Ascending aorta (tissue), 2 donors: ENCODE results near the gene GGNBP2. TPM values are rescaled to one million over a fixed set of nuclear protein-coding genes. Genes with fewer than 3 reads are reported as not detected.

ENCODE experiments used
- DNase-seq, 2 donors: peaks; one replicate each; pipeline ENCODE4 v3.0.0-alpha.2; 2019; ENCODE audit warnings: low spot score in 2 of 2
- H3K27ac ChIP-seq, 2 donors: fragments of 200-600 bp; sonication (generic); one replicate each; pipeline ENCODE4 v1.5.1; 2016 to 2017; ENCODE audit warnings: mild to moderate bottlenecking in 1 of 2
- H3K27me3 ChIP-seq: fragments of 200-600 bp; sonication (generic); one replicate; pipeline ENCODE4 v1.5.1; 2017
- H3K36me3 ChIP-seq, 2 donors: fragments of 200-600 bp; sonication (generic); one replicate each; pipeline ENCODE4 v1.5.1; 2016
- H3K4me1 ChIP-seq, 2 donors: fragments of 200-600 bp; sonication (generic); one replicate each; pipeline ENCODE4 v1.5.1; 2016 to 2017; ENCODE audit warnings: mild to moderate bottlenecking in 1 of 2
- H3K4me3 ChIP-seq, 2 donors: fragments of 200-600 bp; sonication (generic); one replicate each; pipeline ENCODE4 v1.5.1; 2016 to 2017; ENCODE audit warnings: mild to moderate bottlenecking in 1 of 2
- H3K9me3 ChIP-seq, 2 donors: fragments of 200-600 bp; sonication (generic); one replicate each; pipeline ENCODE4 v1.5.1; 2016
- intact Hi-C: fragments of 100-400 bp; cut with DNase I; formaldehyde crosslinking; loops from one replicate; pipeline ENCODE4 v1.15.1; 2023
- total RNA-seq: library from RNA; depleted of rRNA; stranded (reverse); fragments of >200 nt; gene quantifications from one replicate; pipeline ENCODE4 v1.1.0, GENCODE V29; 2016
- TF ChIP-seq, protein P1 (sequence below), 3 experiments: fragments of 200-600 bp in 2 of 3; fragments of 450-650 bp in 1 of 3; sonication (generic) in 2 of 3; IDR thresholded peaks; one replicate each; pipeline ENCODE4 v1.5.1; 2016 to 2019; ENCODE audit warnings: antibody characterized with exemption in 3 of 3, mild to moderate bottlenecking in 1 of 3, moderate library complexity in 1 of 3

The GGNBP2 gene
- total RNA-seq, 1 donor from 2014 or later: 26.5 TPM

DNA sequence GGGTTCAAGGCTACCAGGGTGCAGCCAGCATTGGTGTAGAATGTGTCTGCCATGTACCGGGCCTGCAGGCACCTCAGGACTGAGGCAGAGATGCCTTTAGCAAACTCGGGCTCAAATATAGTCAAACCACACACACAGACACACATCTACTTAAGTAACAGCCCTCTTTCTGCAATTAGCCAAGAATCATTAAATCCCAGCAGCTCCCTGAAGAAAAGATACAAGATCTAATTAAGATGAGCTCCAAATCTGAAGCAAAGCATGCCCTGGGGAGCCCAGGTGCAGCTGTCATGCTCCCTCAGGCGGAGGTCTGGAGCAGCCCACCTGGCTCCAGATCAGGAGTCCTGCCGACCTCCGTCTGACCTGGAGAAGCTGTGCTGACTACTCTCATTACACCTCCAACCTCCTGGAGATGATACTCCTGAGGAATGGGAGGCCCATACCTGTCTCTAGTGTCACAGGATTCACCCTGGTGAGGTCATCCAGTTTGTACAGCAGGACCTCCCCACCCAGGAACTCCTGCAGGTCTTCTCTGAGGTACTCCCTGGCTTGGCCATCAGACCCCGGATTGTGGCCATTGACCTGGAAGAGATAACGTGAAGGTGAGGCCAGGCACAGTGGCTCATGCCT lies 17.0 kb upstream of the GGNBP2 start:
- no peaks in the 10 kb centered on the region for H3K27me3 ChIP-seq
- no peak overlapping the region for H3K27ac ChIP-seq
- intact Hi-C loops: no loop called here
- H3K4me3 ChIP-seq: no peak overlapping the region
- H3K9me3 ChIP-seq: no peaks in the 10 kb centered on the region
- TF ChIP-seq, protein P1, sequence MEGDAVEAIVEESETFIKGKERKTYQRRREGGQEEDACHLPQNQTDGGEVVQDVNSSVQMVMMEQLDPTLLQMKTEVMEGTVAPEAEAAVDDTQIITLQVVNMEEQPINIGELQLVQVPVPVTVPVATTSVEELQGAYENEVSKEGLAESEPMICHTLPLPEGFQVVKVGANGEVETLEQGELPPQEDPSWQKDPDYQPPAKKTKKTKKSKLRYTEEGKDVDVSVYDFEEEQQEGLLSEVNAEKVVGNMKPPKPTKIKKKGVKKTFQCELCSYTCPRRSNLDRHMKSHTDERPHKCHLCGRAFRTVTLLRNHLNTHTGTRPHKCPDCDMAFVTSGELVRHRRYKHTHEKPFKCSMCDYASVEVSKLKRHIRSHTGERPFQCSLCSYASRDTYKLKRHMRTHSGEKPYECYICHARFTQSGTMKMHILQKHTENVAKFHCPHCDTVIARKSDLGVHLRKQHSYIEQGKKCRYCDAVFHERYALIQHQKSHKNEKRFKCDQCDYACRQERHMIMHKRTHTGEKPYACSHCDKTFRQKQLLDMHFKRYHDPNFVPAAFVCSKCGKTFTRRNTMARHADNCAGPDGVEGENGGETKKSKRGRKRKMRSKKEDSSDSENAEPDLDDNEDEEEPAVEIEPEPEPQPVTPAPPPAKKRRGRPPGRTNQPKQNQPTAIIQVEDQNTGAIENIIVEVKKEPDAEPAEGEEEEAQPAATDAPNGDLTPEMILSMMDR (IDR thresholded peaks at IDR 0.05): no peak
- DNase-seq: no peak
- peaks cover 22 to 63% of the 10 kb centered on the region in 2 donors for H3K36me3 ChIP-seq
- H3K4me1 ChIP-seq: no peaks in the 10 kb centered on the region

DNA sequence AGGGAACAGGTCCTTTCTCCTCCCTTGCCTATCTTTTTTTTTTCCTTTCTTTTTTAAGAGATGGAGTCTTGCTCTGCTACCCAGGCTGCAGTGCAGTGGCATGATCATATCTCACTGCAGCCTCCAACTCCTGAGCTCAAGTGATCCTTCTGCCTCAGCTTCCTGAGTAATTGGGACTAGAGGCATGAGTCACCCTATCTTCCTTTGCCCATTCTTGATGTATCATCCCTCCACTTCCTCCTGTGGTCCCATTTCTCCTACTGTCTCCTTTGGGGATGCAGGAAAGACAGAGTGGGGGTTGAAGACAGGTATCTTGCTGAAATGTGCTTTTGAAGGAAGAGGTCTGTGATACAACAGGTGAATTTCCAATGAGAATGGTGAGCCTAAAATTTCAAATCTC lies 15.6 kb upstream of the GGNBP2 start:
- no peaks in the 10 kb centered on the region for H3K9me3 ChIP-seq
- no peak overlapping the region for H3K4me3 ChIP-seq
- TF ChIP-seq, protein P1 (IDR thresholded peaks at IDR 0.05): no peak
- H3K27me3 ChIP-seq: no peaks in the 10 kb centered on the region
- H3K36me3 ChIP-seq: peaks cover 22 to 53% of the 10 kb centered on the region in 2 donors
- DNase-seq: no peak
- no peaks in the 10 kb centered on the region for H3K4me1 ChIP-seq
- no peak overlapping the region for H3K27ac ChIP-seq
- intact Hi-C loops: no loop called here

DNA sequence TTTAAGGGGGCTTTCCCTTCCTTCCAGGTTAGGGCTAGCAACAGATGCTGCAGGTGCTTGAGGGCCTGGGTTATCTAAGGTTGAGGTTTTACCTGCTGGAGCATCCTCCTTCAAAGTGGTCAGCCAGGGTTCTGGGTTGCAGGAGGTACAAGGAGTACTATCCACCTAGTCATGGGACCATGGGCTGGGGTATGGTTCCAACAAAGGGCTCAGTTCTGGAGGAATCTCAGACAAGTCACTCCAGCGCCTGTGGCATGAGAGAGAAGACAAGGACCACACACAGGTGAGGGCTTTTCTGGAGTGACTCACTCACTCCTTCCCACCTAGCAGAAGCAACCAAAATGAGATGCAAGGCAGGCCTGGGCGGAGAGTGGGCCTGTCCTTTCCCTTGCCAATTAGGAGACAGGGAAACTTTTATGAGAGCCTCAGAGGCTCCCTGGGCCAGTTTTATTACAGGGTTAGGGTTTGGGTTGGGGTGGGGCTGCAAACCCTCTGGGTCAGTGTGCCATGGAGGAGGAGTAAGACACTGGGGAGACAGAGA lies 12.2 kb upstream of the GGNBP2 start:
- no peaks in the 10 kb centered on the region for H3K4me1 ChIP-seq
- no peaks in the 10 kb centered on the region for H3K9me3 ChIP-seq
- TF ChIP-seq, protein P1 (IDR thresholded peaks at IDR 0.05): no peak
- no peak overlapping the region for H3K27ac ChIP-seq
- H3K27me3 ChIP-seq: no peaks in the 10 kb centered on the region
- H3K4me3 ChIP-seq: no peak overlapping the region
- DNase-seq: no peak
- peaks cover 7 to 20% of the 10 kb centered on the region in 2 donors for H3K36me3 ChIP-seq
- intact Hi-C loops: loop anchor here (5.0 to 10.0 kb wide), 3 partner anchors 415 to 1072 kb away; partner anchors contain the start of genes AATF and SYNRG

GRCh38 chr17:36533935-36534839 lies 10.5 kb upstream of the GGNBP2 start:
- intact Hi-C loops: loop anchor here (2.0 to 10.0 kb wide), 5 partner anchors 47 to 1071 kb away; partner anchors contain the start of genes AATF, MRM1, SYNRG and ZNHIT3
- peak overlapping the region; percentile 88 to 99 for H3K27ac ChIP-seq
- TF ChIP-seq, protein P1 (IDR thresholded peaks at IDR 0.05): peak; percentile 6 to 48 (median 36)
- no peaks in the 10 kb centered on the region for H3K27me3 ChIP-seq
- peak in 1 of 2 donors; percentile 80 for DNase-seq
- H3K4me1 ChIP-seq: no peaks in the 10 kb centered on the region
- H3K4me3 ChIP-seq: peak overlapping the region; percentile 78 to 90
- peaks cover 4 to 11% of the 10 kb centered on the region in 2 donors for H3K36me3 ChIP-seq
- H3K9me3 ChIP-seq: no peaks in the 10 kb centered on the region

GRCh38 chr17:36534840-36535668 lies 9.7 kb upstream of the GGNBP2 start, which contains the start of the genes MYO19 and PIGW:
Gene MYO19 (minus strand): TSS chr17:36534868. CDS start chr17:36532538, 2,330 bp downstream.
Gene PIGW (plus strand): TSS chr17:36534987. CDS start chr17:36537102, 2,115 bp downstream.
- peaks cover 4 to 9% of the 10 kb centered on the region in 2 donors for H3K36me3 ChIP-seq

More at GRCh38 chr17:36534840-36535668, 9.7 kb upstream of the GGNBP2 start, which contains the start of the genes MYO19 and PIGW:
- DNase-seq: peak; percentile 39 to 92
- intact Hi-C loops: loop anchor here (1.0 to 10.0 kb wide), 7 partner anchors 9 to 1070 kb away; partner anchors contain the start of genes AATF, AP2B1, GGNBP2 and MRM1
- peak within 1 kb of the TSS; percentile 78 to 90 for H3K4me3 ChIP-seq
- H3K9me3 ChIP-seq: no peaks in the 10 kb centered on the region
- TF ChIP-seq, protein P1 (IDR thresholded peaks at IDR 0.05): peak in 1 of 3 experiments; percentile 7
- H3K27ac ChIP-seq: peak within 1 kb of the TSS; percentile 88 to 99
- no peaks in the 10 kb centered on the region for H3K27me3 ChIP-seq
- H3K4me1 ChIP-seq: no peaks in the 10 kb centered on the region
